Mesenchymal stem cell (in vitro differentiated cells and primary cell): Measurements from ENCODE around the gene CERS6.

ENCODE experiments used
- DNase-seq: peaks from one replicate; pipeline ENCODE4 v3.0.0-alpha.2; 2013
- H2AFZ ChIP-seq: one replicate; pipeline ENCODE4 v1.6.1; 2013; ENCODE audit warnings: low read depth, mild to moderate bottlenecking, control low read depth, inconsistent platforms, low read length, moderate library complexity
- H2AK5ac ChIP-seq: 2 replicates; pipeline ENCODE4 v1.6.1; 2013; ENCODE audit warnings: low read length, moderate library complexity, mild to moderate bottlenecking, inconsistent platforms; ENCODE audit not compliant: severe bottlenecking
- H2BK120ac ChIP-seq: one replicate; pipeline ENCODE4 v1.6.1; 2013; ENCODE audit warnings: low read depth, mild to moderate bottlenecking, inconsistent platforms, low read length, moderate library complexity
- H2BK12ac ChIP-seq, 2 experiments: one replicate each; pipeline ENCODE4 v1.6.1; 2013; ENCODE audit warnings: inconsistent platforms in 2 of 2, low read length in 2 of 2, mild to moderate bottlenecking in 2 of 2, moderate library complexity in 2 of 2, control low read depth in 1 of 2
- H2BK15ac ChIP-seq: one replicate; pipeline ENCODE4 v1.6.1; 2013; ENCODE audit warnings: mild to moderate bottlenecking, low read depth, inconsistent platforms; ENCODE audit not compliant: poor library complexity, severe bottlenecking
- H2BK5ac ChIP-seq: 2 replicates; pipeline ENCODE4 v1.6.1; 2013; ENCODE audit warnings: low read depth, mild to moderate bottlenecking, low read length, control low read depth, inconsistent platforms; ENCODE audit not compliant: poor library complexity, severe bottlenecking
- H3K14ac ChIP-seq, 2 experiments: one replicate each; pipeline ENCODE4 v1.6.1; 2013; ENCODE audit warnings: inconsistent platforms in 2 of 2, low read length in 2 of 2, control low read depth in 1 of 2, mild to moderate bottlenecking in 1 of 2, moderate library complexity in 1 of 2
- H3K18ac ChIP-seq, 2 experiments: one replicate each; pipeline ENCODE4 v1.6.1; 2013; ENCODE audit warnings: inconsistent platforms in 2 of 2, low read length in 2 of 2, control low read depth in 1 of 2, low read depth in 1 of 2, mild to moderate bottlenecking in 1 of 2
- H3K23ac ChIP-seq, 2 experiments: one replicate each; pipeline ENCODE4 v1.6.1; 2013; ENCODE audit warnings: inconsistent platforms in 2 of 2, low read length in 2 of 2, mild to moderate bottlenecking in 2 of 2, moderate library complexity in 2 of 2, control low read depth in 1 of 2
- H3K27ac ChIP-seq: 2 replicates; pipeline ENCODE4 v1.5.1; 2013; ENCODE audit warnings: mild to moderate bottlenecking, moderate library complexity, low read length, control low read depth, inconsistent platforms; ENCODE audit not compliant: poor library complexity, severe bottlenecking
- H3K27me3 ChIP-seq, 2 experiments: 2 replicates each; pipeline versions ENCODE4 v1.6.1 to v1.7.0; 2013; ENCODE audit warnings: low read length in 2 of 2, mild to moderate bottlenecking in 2 of 2, moderate library complexity in 2 of 2, control low read depth in 1 of 2, inconsistent platforms in 1 of 2; ENCODE audit not compliant: control insufficient read depth in 1 of 2, insufficient read depth in 1 of 2
- H3K36me3 ChIP-seq, 2 experiments: 2 replicates each; pipeline versions ENCODE4 v1.6.1 to v1.7.0; 2013; ENCODE audit warnings: low read length in 2 of 2, control low read depth in 1 of 2, inconsistent platforms in 1 of 2, low read depth in 1 of 2, mild to moderate bottlenecking in 1 of 2; ENCODE audit not compliant: insufficient read depth in 2 of 2, control insufficient read depth in 1 of 2
- H3K4ac ChIP-seq, 2 experiments: one replicate each; pipeline ENCODE4 v1.6.1; 2013; ENCODE audit warnings: inconsistent platforms in 2 of 2, low read length in 2 of 2, mild to moderate bottlenecking in 2 of 2, moderate library complexity in 2 of 2, control low read depth in 1 of 2, low read depth in 1 of 2
- H3K4me1 ChIP-seq: 2 replicates; pipeline ENCODE4 v1.6.1; 2013; ENCODE audit warnings: low read depth, low read length, control low read depth; ENCODE audit not compliant: control insufficient read depth, insufficient read depth
- H3K4me2 ChIP-seq: 2 replicates; pipeline ENCODE4 v1.6.1; 2013; ENCODE audit warnings: low read length, mild to moderate bottlenecking, inconsistent platforms; ENCODE audit not compliant: poor library complexity, severe bottlenecking
- H3K4me3 ChIP-seq, 2 experiments: 2 replicates each; pipeline versions ENCODE4 v1.5.1 to v1.7.0; 2013; ENCODE audit warnings: low read length in 2 of 2, mild to moderate bottlenecking in 2 of 2, control low read depth in 1 of 2, low read depth in 1 of 2; ENCODE audit not compliant: insufficient read depth in 1 of 2
- H3K79me1 ChIP-seq: replicated peaks from 2 replicates; pipeline ENCODE4 v1.6.1; 2013; ENCODE audit warnings: mild to moderate bottlenecking, control low read depth, low read length, inconsistent platforms; ENCODE audit not compliant: poor library complexity, severe bottlenecking
- H3K9ac ChIP-seq: 2 replicates; pipeline ENCODE4 v1.7.0; 2013; ENCODE audit warnings: mild to moderate bottlenecking, low read length, moderate library complexity
- H3K9me3 ChIP-seq: 2 replicates; pipeline ENCODE4 v1.7.0; 2013; ENCODE audit warnings: mild to moderate bottlenecking, low read length; ENCODE audit not compliant: control insufficient read depth
- H4K8ac ChIP-seq: one replicate; pipeline ENCODE4 v1.6.1; 2013; ENCODE audit warnings: inconsistent platforms, mild to moderate bottlenecking, low read length, moderate library complexity
- H4K91ac ChIP-seq: one replicate; pipeline ENCODE4 v1.6.1; 2013; ENCODE audit warnings: mild to moderate bottlenecking, low read length, inconsistent platforms
- WGBS: methylation state at CpG from one replicate; pipeline ENCODE4 v1.1.7; 2013; ENCODE audit warnings: mixed read lengths; 5-methylcytosine and 5-hydroxymethylcytosine counted together

Gene CERS6

DNA sequence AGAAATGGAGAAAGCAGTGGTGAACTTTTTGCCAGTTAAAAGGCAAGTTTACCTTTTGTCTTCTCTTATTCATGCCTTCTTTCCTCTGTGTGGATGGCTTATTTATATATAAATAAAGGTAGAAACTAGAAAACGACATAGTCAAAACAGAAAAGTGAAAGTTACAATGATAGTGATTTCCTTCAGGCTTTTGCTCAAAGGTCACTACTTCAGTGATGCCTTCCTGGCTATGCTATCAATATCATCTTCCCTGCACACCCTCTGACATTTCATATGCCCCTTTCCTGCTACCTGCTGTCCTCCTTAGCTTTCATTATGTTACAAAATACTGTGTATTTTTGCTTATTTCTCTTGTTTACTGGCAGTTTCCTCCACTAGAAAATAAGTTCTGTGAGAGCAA is 214.4 kb downstream of the CERS6 start:
- Histone ChIP-seq H3K4me1 (no peaks in the 10 kb centered on the region), H3K4ac (no peak overlapping the region), H3K4me2 (no peak overlapping the region), H3K18ac (no peak overlapping the region), H3K79me1 (peaks cover 5% of the 10 kb centered on the region), H4K91ac (no peak overlapping the region), H2BK120ac (no peak overlapping the region), H2AK5ac (no peak overlapping the region), H2BK12ac (no peak overlapping the region), H3K27me3 (no peaks in the 10 kb centered on the region), H3K9ac (no peak overlapping the region), H2BK5ac (no peak overlapping the region), H3K4me3 (no peak overlapping the region), H3K14ac (no peak overlapping the region), H4K8ac (no peak overlapping the region), H2AFZ (no peak overlapping the region), H3K27ac (no peak overlapping the region), H3K23ac (no peak overlapping the region), H3K9me3 (no peaks in the 10 kb centered on the region), H2BK15ac (no peak overlapping the region), H3K36me3 (no peaks in the 10 kb centered on the region)
- 91% methylated on average over 1 of the region's 1 CpG for WGBS
- no peak for DNase-seq

DNA sequence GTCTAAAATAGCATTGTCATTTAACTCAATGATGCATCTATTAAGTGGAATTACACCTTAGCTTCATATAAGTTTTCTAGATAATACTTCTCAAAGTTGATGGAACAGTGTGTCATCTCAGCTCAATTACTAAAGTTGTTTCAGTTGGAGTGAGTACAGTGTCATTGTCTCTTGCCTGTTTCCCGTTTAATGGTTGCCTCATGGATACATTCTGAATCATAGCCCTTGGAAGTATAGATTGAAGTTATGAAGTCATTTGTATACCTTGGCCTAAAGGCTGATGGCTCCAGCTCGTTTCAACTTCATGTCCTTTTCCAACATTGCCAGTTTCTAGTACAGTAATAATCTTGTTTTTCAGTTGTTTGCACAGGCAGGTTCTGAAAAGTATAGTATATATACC is 215.9 kb downstream of the CERS6 start:
- Histone ChIP-seq H3K4me2 (no peak overlapping the region), H3K18ac (no peak overlapping the region), H3K4ac (no peak overlapping the region), H2BK15ac (no peak overlapping the region), H3K4me1 (no peaks in the 10 kb centered on the region), H3K36me3 (no peaks in the 10 kb centered on the region), H3K79me1 (peaks cover 5% of the 10 kb centered on the region), H3K23ac (no peak overlapping the region), H2BK120ac (no peak overlapping the region), H2BK5ac (no peak overlapping the region), H2AK5ac (no peak overlapping the region), H3K4me3 (no peak overlapping the region), H3K14ac (no peak overlapping the region), H3K9me3 (no peaks in the 10 kb centered on the region), H3K27ac (no peak overlapping the region), H3K27me3 (no peaks in the 10 kb centered on the region), H2AFZ (no peak overlapping the region), H3K9ac (no peak overlapping the region), H4K91ac (no peak overlapping the region), H2BK12ac (no peak overlapping the region), H4K8ac (no peak overlapping the region)
- peak; percentile 45 for DNase-seq
- WGBS = 72% methylated on average over 2 of the region's 2 CpGs

DNA sequence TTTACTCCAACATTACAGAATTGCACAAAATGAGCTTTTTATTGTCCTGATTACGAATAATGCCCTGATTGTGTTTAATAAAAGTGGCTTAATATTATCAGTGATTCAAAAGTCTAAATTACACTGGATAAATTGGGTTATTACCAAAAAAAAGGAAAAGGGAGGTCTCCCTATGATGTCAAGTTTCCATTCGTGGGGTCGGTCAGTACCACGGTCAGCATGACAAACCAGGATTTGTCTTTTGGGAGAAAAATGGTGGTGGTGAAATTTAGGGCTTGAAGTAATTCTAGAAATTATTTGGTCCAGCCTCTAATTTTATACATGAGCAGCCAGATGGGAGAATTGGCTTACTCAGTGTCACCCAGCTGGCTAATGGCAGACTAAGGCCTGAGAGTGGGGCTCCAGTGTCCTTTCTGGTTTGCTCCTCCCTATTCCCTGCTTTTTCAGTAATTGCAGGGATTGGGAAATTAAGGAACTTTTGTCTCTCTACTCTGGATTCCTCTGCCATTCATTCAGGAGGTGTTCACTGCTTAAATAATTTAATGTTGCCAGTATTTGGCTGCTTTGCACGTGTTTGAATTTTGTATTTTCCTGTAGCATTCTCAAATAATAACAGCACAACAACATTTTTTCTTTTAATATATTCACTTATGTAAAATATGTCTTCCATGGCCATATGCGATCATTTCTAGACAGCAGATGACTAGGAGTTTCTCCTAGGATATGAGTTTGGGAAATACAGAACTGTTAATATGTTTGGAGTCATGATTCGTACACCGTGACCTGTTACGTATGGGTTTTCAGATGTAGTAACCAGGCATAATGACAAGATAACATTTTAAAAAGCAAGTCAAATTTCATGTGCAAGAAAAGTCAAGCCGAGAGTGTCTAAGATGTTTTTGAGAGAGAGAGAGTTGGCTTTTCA is 217.5 kb downstream of the CERS6 start:
- Histone ChIP-seq H3K36me3 (no peaks in the 10 kb centered on the region), H3K14ac (no peak overlapping the region), H3K9me3 (no peaks in the 10 kb centered on the region), H3K4me2 (no peak overlapping the region), H3K79me1 (peaks cover 3% of the 10 kb centered on the region), H3K4ac (no peak overlapping the region), H2BK120ac (no peak overlapping the region), H3K18ac (no peak overlapping the region), H3K4me3 (no peak overlapping the region), H3K9ac (no peak overlapping the region), H4K8ac (no peak overlapping the region), H3K27me3 (no peaks in the 10 kb centered on the region), H2AFZ (no peak overlapping the region), H3K23ac (no peak overlapping the region), H3K27ac (no peak overlapping the region), H2AK5ac (no peak overlapping the region), H4K91ac (no peak overlapping the region), H2BK5ac (no peak overlapping the region), H3K4me1 (no peaks in the 10 kb centered on the region), H2BK15ac (no peak overlapping the region), H2BK12ac (no peak overlapping the region)
- no peak for DNase-seq
- 85% methylated on average over 7 of the region's 10 CpGs for WGBS

DNA sequence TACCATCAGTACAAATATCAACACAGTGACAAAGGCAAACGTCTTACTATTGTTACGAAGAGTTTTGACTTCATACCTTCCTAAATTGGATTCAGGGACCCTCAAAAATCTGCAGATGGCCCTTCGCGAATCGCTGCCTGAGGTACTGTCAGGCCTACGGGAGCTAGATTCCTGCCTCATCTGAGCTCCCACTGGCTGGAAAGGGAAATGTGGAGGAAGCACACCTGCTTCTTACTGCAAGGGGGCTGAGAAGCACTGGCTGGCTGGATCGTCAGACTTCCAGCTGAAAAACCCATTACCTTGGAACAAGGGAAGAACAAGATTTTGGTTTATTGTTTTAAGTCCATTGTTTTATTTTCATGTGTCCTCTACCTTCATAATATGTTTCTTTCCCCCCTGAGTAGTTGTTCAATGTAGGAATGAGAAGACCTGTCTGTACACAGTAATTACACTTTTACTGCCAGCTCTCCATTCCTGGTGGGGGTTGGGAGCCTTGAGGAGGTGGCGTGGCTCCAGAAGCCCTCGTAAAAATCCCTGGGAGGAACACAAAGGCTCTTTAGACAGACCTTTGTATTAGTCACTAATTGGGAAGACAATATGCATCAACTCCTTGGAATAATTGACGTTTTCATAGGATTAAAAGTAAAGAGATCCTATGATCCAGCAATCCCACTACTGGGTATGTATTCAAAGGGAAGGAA is 222.2 kb downstream of the CERS6 start:
- Histone ChIP-seq H3K4me3 (no peak overlapping the region), H4K91ac (no peak overlapping the region), H2BK5ac (no peak overlapping the region), H2BK120ac (no peak overlapping the region), H3K23ac (no peak overlapping the region), H3K4me1 (no peaks in the 10 kb centered on the region), H2BK12ac (no peak overlapping the region), H3K9ac (no peak overlapping the region), H4K8ac (no peak overlapping the region), H3K4me2 (no peak overlapping the region), H3K9me3 (no peaks in the 10 kb centered on the region), H2BK15ac (no peak overlapping the region), H2AFZ (no peak overlapping the region), H3K27ac (no peak overlapping the region), H3K36me3 (no peaks in the 10 kb centered on the region), H3K18ac (no peak overlapping the region), H3K79me1 (peaks cover 4% of the 10 kb centered on the region), H3K14ac (no peak overlapping the region), H2AK5ac (no peak overlapping the region), H3K4ac (no peak overlapping the region), H3K27me3 (no peaks in the 10 kb centered on the region)
- no peak for DNase-seq
- WGBS = 95% methylated on average over 7 of the region's 10 CpGs
